ENCODE data around the gene PMIS2.

PMIS2 gene

GRCh38 chr19:35585848-35586247 lies at the start of gene PMIS2:
PMIS2 (plus strand) TSS chr19:35586173; CDS start chr19:35586260, 87 bp downstream.
- peak; percentile 7 for DNase-seq (ENCODE audit: low read depth)
- no peak within 1 kb of the TSS for H3K4me3 ChIP-seq (ENCODE audit: control insufficient read depth, low read depth, low read length)
- no peak for TF ChIP-seq CTCF (conservative IDR thresholded peaks at IDR 0.05; ENCODE audit: control insufficient read depth, insufficient read depth, low read depth, low read length)

GRCh38 chr19:35539314-35539713 lies 46.7 kb upstream of the PMIS2 start:
- no peak for TF ChIP-seq CTCF (conservative IDR thresholded peaks at IDR 0.05; ENCODE audit: control insufficient read depth, insufficient read depth, low read depth, low read length)
- no peak for DNase-seq (ENCODE audit: low read depth)
- H3K4me3 ChIP-seq (ENCODE audit: control insufficient read depth, low read depth, low read length) = no peak overlapping the region

- TF ChIP-seq CTCF (conservative IDR thresholded peaks at IDR 0.05; ENCODE audit: control insufficient read depth, insufficient read depth, low read depth, low read length) = no peak
- no peak for DNase-seq (ENCODE audit: low read depth)
- H3K4me3 ChIP-seq (ENCODE audit: control insufficient read depth, low read depth, low read length) = no peak overlapping the region
Measured at GRCh38 chr19:35539850-35540249, 46.1 kb upstream of the PMIS2 start.

DNA sequence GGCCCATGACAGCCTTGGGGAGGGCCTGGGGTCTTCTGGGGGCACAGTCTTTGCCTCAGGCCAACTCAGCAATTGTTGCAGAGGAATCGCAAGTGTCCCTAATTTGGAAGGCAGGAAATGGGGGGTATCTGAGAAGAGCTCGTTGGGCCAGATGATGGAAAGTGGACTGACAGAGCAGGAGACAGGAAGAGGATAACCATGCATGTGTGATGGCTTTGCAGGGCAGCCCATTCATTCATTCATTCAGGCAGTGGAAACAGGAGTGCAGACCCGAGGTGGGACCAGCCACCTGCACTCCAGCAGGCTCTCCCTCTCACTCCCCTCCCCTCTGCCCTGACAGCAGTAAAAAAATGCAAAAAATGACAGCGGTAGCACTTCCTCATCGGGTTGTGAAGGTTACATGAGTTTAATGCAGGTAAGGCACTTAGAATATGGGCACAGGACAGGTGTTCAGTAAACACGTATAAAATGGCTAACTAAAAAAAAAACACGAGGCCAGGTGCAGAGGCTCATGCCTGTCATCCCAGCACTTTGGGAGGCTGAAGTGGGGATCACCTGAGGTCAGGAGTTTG lies 45.5 kb upstream of the PMIS2 start:
- TF ChIP-seq CTCF (conservative IDR thresholded peaks at IDR 0.05; ENCODE audit: control insufficient read depth, insufficient read depth, low read depth, low read length) = no peak
- H3K4me3 ChIP-seq (ENCODE audit: control insufficient read depth, low read depth, low read length) = no peak overlapping the region
- no peak for DNase-seq (ENCODE audit: low read depth)

- DNase-seq (ENCODE audit: low read depth) = no peak
- H3K4me3 ChIP-seq (ENCODE audit: control insufficient read depth, low read depth, low read length) = no peak overlapping the region
- no peak for TF ChIP-seq CTCF (conservative IDR thresholded peaks at IDR 0.05; ENCODE audit: control insufficient read depth, insufficient read depth, low read depth, low read length)
Measured at GRCh38 chr19:35542209-35542608, 43.8 kb upstream of the PMIS2 start.

- no peak for DNase-seq (ENCODE audit: low read depth)
- no peak overlapping the region for H3K4me3 ChIP-seq (ENCODE audit: control insufficient read depth, low read depth, low read length)
- no peak for TF ChIP-seq CTCF (conservative IDR thresholded peaks at IDR 0.05; ENCODE audit: control insufficient read depth, insufficient read depth, low read depth, low read length)
Measured at GRCh38 chr19:35543280-35544109, 42.5 kb upstream of the PMIS2 start.

All from fibroblast of mammary gland (primary cell).